Endometrial microvascular endothelial cells (primary cell): ENCODE data around the gene GRB2. TPM values are rescaled to one million over a fixed set of nuclear protein-coding genes. Genes with fewer than 3 reads are reported as not detected.

ENCODE experiments used
- in situ Hi-C: cut with HindIII; loops from 2 replicates; pipeline ENCODE4 v1.10.0; 2017; ENCODE audit warnings: low sequenced_read_pairs, low pct_unique_long_range_greater_than_20kb; ENCODE audit errors: inconsistent ontology term
- total RNA-seq: library from RNA; depleted of rRNA; stranded (reverse); fragments of >200 nt; gene quantifications from one replicate; pipeline ENCODE4 v1.2.3, GENCODE V29; 2015; ENCODE audit errors: inconsistent ontology term

GRB2 gene
- total RNA-seq, 1 donor from 2014 or later, result 81.3 TPM

GRCh38 chr17:75338335-75338734 is 67.1 kb downstream of the GRB2 start:
- in situ Hi-C loops, result no loop called here

- in situ Hi-C loops, result no loop called here
Measured at GRCh38 chr17:75335315-75335714, 70.2 kb downstream of the GRB2 start.

GRCh38 chr17:75334723-75335122 is 70.8 kb downstream of the GRB2 start:
- in situ Hi-C loops, result no loop called here

- in situ Hi-C loops, result no loop called here
Measured at GRCh38 chr17:75331671-75332070, 73.8 kb downstream of the GRB2 start.

- in situ Hi-C loops, result no loop called here
Measured at GRCh38 chr17:75327757-75328156, 77.7 kb downstream of the GRB2 start.

- in situ Hi-C loops, result no loop called here
Measured at GRCh38 chr17:75326226-75326848, 79.1 kb downstream of the GRB2 start.

- in situ Hi-C loops, result no loop called here
Measured at GRCh38 chr17:75325827-75326225, 79.7 kb downstream of the GRB2 start.

GRCh38 chr17:75325348-75325747 is 80.1 kb downstream of the GRB2 start:
- in situ Hi-C loops, result no loop called here

GRCh38 chr17:75321506-75321905 is 84.0 kb downstream of the GRB2 start:
- in situ Hi-C loops, result no loop called here

GRCh38 chr17:75319904-75320691 is 85.4 kb downstream of the GRB2 start:
- in situ Hi-C loops, result no loop called here

GRCh38 chr17:75318615-75319222 is 86.8 kb downstream of the GRB2 start:
- in situ Hi-C loops, result no loop called here

- in situ Hi-C loops, result no loop called here
Measured at GRCh38 chr17:75318211-75318610, 87.3 kb downstream of the GRB2 start.

- in situ Hi-C loops, result no loop called here
Measured at GRCh38 chr17:75317671-75318070, 87.8 kb downstream of the GRB2 start.

- in situ Hi-C loops, result no loop called here
Measured at GRCh38 chr17:75316253-75316652, 89.2 kb downstream of the GRB2 start.

- in situ Hi-C loops, result no loop called here
Measured at GRCh38 chr17:75315541-75316243, 89.8 kb downstream of the GRB2 start.

GRCh38 chr17:75313941-75314551 is 91.4 kb downstream of the GRB2 start:
- in situ Hi-C loops, result no loop called here

GRCh38 chr17:75308732-75309629 is 96.5 kb downstream of the GRB2 start:
- in situ Hi-C loops, result no loop called here
